Fibroblast of lung (primary cell): ENCODE measurements around the gene COL7A1. TPM values are rescaled to one million over a fixed set of nuclear protein-coding genes. Genes with fewer than 3 reads are reported as not detected.
A peak's percentile ranks its signal among the peaks of the same experiment; 100 is the strongest.

Experiments
- DNase-seq, 2 donors: peaks; one replicate each; pipeline versions ENCODE4 v3.0.0 to v3.0.0-alpha.2; 2010; ENCODE audit warnings: low read depth in 2 of 2
- H2AFZ ChIP-seq: 2 replicates; pipeline ENCODE4 v1.5.1; 2012; ENCODE audit warnings: low read length, control low read depth, inconsistent platforms
- H3K27ac ChIP-seq: 2 replicates; pipeline ENCODE4 v1.5.1; 2011; ENCODE audit warnings: low read length, control low read depth; ENCODE audit not compliant: insufficient read depth
- H3K27me3 ChIP-seq: 2 replicates; pipeline ENCODE4 v1.5.1; 2011; ENCODE audit warnings: mild to moderate bottlenecking, low read length; ENCODE audit not compliant: control insufficient read depth, insufficient read depth
- H3K36me3 ChIP-seq: 2 replicates; pipeline ENCODE4 v1.5.1; 2011; ENCODE audit warnings: low read length; ENCODE audit not compliant: control insufficient read depth, insufficient read depth
- H3K4me1 ChIP-seq: 2 replicates; pipeline ENCODE4 v1.5.1; 2011; ENCODE audit warnings: low read length; ENCODE audit not compliant: control insufficient read depth, insufficient read depth; ENCODE audit errors: extremely low read depth
- H3K4me2 ChIP-seq: 2 replicates; pipeline ENCODE4 v1.5.1; 2011; ENCODE audit warnings: low read length, control low read depth; ENCODE audit not compliant: insufficient read depth; ENCODE audit errors: extremely low read depth
- H3K4me3 ChIP-seq, 4 experiments: fragments of 200-600 bp in 1 of 4; sonication (generic) in 1 of 4; replicated peaks in 1 of 4; 2 replicates each; pipeline ENCODE4 v1.5.1; 2011 to 2016; ENCODE audit warnings: low read length in 4 of 4, low read depth in 3 of 4, mild to moderate bottlenecking in 3 of 4, control low read depth in 2 of 4, inconsistent platforms in 1 of 4, mixed read lengths in 1 of 4; ENCODE audit not compliant: insufficient read depth in 1 of 4; ENCODE audit errors: control extremely low read depth in 1 of 4
- H3K79me2 ChIP-seq: 2 replicates; pipeline ENCODE4 v1.5.1; 2012; ENCODE audit warnings: mild to moderate bottlenecking, low read length, inconsistent platforms; ENCODE audit not compliant: control insufficient read depth, insufficient read depth
- H3K9ac ChIP-seq: 2 replicates; pipeline ENCODE4 v1.5.1; 2011; ENCODE audit warnings: mild to moderate bottlenecking, low read length, control low read depth; ENCODE audit not compliant: insufficient read depth
- H3K9me3 ChIP-seq: 2 replicates; pipeline ENCODE4 v1.5.1; 2012; ENCODE audit warnings: low read depth, low read length; ENCODE audit not compliant: control insufficient read depth, insufficient read depth
- H4K20me1 ChIP-seq: 2 replicates; pipeline ENCODE4 v1.5.1; 2011; ENCODE audit warnings: low read length; ENCODE audit not compliant: control insufficient read depth, insufficient read depth; ENCODE audit errors: extremely low read depth
- EZH2 ChIP-seq: IDR thresholded peaks from 2 replicates; pipeline ENCODE4 v1.5.1; 2012; ENCODE audit warnings: low read length, control low read depth, mild to moderate bottlenecking; ENCODE audit errors: missing control alignments
- polyA plus RNA-seq, 2 donors: library from polyadenylated mRNA; depleted of rRNA in 1 of 2; stranded (reverse) in 1 of 2; unstranded in 1 of 2; fragments of >200 nt; gene quantifications; 2 replicates each; pipeline ENCODE4 v1.2.1, GENCODE V29; 2011 to 2012; ENCODE audit warnings: missing spikeins in 1 of 2
- total RNA-seq: library from RNA; depleted of rRNA; stranded (reverse); fragments of >200 nt; gene quantifications from 2 replicates; pipeline ENCODE4 v1.2.1, GENCODE V29; 2014
- TF ChIP-seq, protein P1 (sequence below), 2 donors: IDR thresholded peaks in 1 of 2; conservative IDR thresholded peaks in 1 of 2; 1 replicate in 1 of 2; 2 replicates in 1 of 2; pipeline ENCODE4 v1.5.1; 2011 to 2012; ENCODE audit warnings: low read length in 2 of 2, control low read depth in 1 of 2, inconsistent platforms in 1 of 2, low read depth in 1 of 2, mild to moderate bottlenecking in 1 of 2

Gene COL7A1
- total and polyA plus RNA-seq, 2 donors (not counting 1 experiment from before 2014, with no cell fraction given), result 3.4 to 36.7 TPM

- peak; percentile 35 to 90 for DNase-seq
- Histone ChIP-seq H3K4me3 (no peak overlapping the region), H3K9ac (no peak overlapping the region), H2AFZ (peak overlapping the region; percentile 66), H3K27ac (peak overlapping the region; percentile 66), H3K4me1 (peaks cover 2% of the 10 kb centered on the region), H3K9me3 (no peaks in the 10 kb centered on the region), H4K20me1 (no peaks in the 10 kb centered on the region), H3K27me3 (no peaks in the 10 kb centered on the region), H3K4me2 (peak overlapping the region; percentile 32), H3K79me2 (peaks cover 3% of the 10 kb centered on the region), H3K36me3 (no peaks in the 10 kb centered on the region)
- no peak for TF ChIP-seq EZH2
- TF ChIP-seq, protein P1, sequence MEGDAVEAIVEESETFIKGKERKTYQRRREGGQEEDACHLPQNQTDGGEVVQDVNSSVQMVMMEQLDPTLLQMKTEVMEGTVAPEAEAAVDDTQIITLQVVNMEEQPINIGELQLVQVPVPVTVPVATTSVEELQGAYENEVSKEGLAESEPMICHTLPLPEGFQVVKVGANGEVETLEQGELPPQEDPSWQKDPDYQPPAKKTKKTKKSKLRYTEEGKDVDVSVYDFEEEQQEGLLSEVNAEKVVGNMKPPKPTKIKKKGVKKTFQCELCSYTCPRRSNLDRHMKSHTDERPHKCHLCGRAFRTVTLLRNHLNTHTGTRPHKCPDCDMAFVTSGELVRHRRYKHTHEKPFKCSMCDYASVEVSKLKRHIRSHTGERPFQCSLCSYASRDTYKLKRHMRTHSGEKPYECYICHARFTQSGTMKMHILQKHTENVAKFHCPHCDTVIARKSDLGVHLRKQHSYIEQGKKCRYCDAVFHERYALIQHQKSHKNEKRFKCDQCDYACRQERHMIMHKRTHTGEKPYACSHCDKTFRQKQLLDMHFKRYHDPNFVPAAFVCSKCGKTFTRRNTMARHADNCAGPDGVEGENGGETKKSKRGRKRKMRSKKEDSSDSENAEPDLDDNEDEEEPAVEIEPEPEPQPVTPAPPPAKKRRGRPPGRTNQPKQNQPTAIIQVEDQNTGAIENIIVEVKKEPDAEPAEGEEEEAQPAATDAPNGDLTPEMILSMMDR (conservative IDR thresholded peaks at IDR 0.05 in 1 of 2, IDR thresholded peaks at IDR 0.05 in 1 of 2; ENCODE audit: low read depth in 1 of 2, low read length in 2 of 2), result no peak
Observed at GRCh38 chr3:48614044-48614443, 18.9 kb upstream of the COL7A1 start.

DNA sequence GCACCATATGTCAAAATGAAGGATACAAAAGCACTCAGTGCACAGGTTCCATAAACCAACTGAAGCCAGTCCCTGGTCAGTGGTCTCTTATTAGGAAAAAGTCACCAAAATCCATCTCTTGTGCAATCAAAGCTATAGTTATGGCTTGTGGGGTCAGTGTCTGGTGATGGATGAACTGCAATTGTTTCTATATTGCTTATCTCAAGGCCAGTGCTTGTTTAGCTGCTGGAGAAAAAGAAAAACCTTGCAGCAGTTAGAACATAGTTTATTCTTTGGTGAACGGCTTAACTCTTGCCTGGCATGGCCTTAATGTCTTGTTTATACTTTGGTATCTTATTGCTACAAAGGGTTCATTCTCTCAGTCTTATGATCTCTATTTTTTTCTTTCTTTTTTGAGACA lies 17.2 kb upstream of the COL7A1 start:
- Histone ChIP-seq H3K4me1 (peaks cover 2% of the 10 kb centered on the region), H3K9ac (no peak overlapping the region), H3K27me3 (no peaks in the 10 kb centered on the region), H4K20me1 (no peaks in the 10 kb centered on the region), H3K27ac (no peak overlapping the region), H3K4me3 (no peak overlapping the region), H3K36me3 (no peaks in the 10 kb centered on the region), H3K79me2 (peaks cover 19% of the 10 kb centered on the region), H3K9me3 (no peaks in the 10 kb centered on the region), H2AFZ (no peak overlapping the region), H3K4me2 (peak overlapping the region; percentile 35)
- TF ChIP-seq EZH2, result no peak
- TF ChIP-seq, protein P1 (conservative IDR thresholded peaks at IDR 0.05 in 1 of 2, IDR thresholded peaks at IDR 0.05 in 1 of 2; ENCODE audit: low read depth in 1 of 2, low read length in 2 of 2), result no peak
- DNase-seq, result peak in 1 of 2 donors; percentile 70

- DNase-seq, result peak; percentile 85 to 92
Observed at GRCh38 chr3:48609088-48610005, 14.2 kb upstream of the COL7A1 start, which contains the start of gene UQCRC1. TSS of gene UQCRC1 (minus strand) at chr3:48609646. CDS start at chr3:48609620, 26 bp downstream.

More at GRCh38 chr3:48609088-48610005, 14.2 kb upstream of the COL7A1 start, which contains the start of gene UQCRC1:
- no peaks in the 10 kb centered on the region for H3K27me3 ChIP-seq
- peak within 1 kb of the TSS; percentile 91 for H3K9ac ChIP-seq
- TF ChIP-seq, protein P1 (conservative IDR thresholded peaks at IDR 0.05 in 1 of 2, IDR thresholded peaks at IDR 0.05 in 1 of 2; ENCODE audit: low read depth in 1 of 2, low read length in 2 of 2), result peak; percentile 51 to 70
- no peak for TF ChIP-seq EZH2
- H2AFZ ChIP-seq, result peak within 1 kb of the TSS; percentile 87
- no peaks in the 10 kb centered on the region for H3K9me3 ChIP-seq
- peaks cover 19% of the 10 kb centered on the region for H3K79me2 ChIP-seq
- H3K36me3 ChIP-seq, result peaks cover 13% of the 10 kb centered on the region
- peak within 1 kb of the TSS; percentile 79 for H3K4me2 ChIP-seq
- H3K4me3 ChIP-seq, result peak within 1 kb of the TSS; percentile 52 to 89 (median 81)
- H4K20me1 ChIP-seq, result no peaks in the 10 kb centered on the region
- peaks cover 2% of the 10 kb centered on the region for H3K4me1 ChIP-seq
- H3K27ac ChIP-seq, result peak within 1 kb of the TSS; percentile 60
